Measurements from ENCODE around the gene SUFU. TPM values are rescaled to one million over a fixed set of nuclear protein-coding genes. Genes with fewer than 3 reads are reported as not detected.

SUFU gene
- total RNA-seq, 1 experiment from 2014 or later, result 10.6 TPM

DNA sequence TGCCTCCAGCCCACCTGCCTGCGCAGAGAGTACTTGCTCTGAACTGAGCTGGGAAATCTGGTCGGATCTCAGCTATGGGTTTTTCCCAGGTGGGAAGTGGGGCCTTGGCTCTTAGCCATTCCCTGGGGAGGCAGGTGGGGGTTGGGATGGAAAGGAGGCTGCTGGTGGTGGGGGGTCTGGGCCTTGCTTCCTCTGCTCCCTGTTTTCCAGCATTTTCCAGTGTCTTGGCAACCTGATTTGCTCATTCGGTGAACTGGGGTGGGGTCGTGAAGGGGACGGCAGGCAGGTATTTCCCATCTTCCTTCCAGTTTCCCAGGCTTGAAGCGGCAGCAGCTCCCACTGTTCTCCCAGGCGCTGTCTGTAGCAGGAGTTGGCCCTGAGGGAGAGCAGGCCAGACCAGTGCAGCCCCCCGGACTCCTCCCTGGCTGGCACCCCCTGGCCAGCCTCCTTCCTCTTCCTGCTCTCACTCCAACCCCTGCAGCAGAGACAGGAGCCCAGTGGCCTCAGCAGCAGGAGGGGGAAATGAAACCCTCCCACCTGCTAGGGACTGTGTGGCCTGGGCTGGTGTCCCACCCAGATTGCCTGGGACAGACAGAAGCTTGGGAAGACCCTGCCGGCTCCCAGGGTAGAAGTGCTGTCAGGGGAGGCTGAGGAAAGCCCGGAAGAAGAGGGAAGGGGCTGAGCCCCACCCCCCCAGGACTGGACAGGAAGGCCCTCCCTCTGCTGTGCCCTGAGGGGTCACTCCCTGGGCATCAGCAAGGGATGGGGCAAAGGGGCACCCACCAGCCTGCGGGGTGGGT is 147.1 kb downstream of the SUFU start:
- no peak overlapping the region for H3K4me3 ChIP-seq (ENCODE audit: low read depth, low read length)
- intact Hi-C loops (cut with micrococcal nuclease; ENCODE audit: unreplicated experiment), result no loop called here
- Mint-ChIP-seq H3K27ac (ENCODE audit: unreplicated experiment) (no peak overlapping the region), H3K4me3 (ENCODE audit: unreplicated experiment) (no peak overlapping the region), H3K36me3 (ENCODE audit: insufficient read depth, unreplicated experiment) (peaks cover 6% of the 10 kb centered on the region), H3K4me1 (ENCODE audit: low read depth, unreplicated experiment) (peaks cover 11% of the 10 kb centered on the region), H3K27me3 (ENCODE audit: insufficient read depth, unreplicated experiment) (no peaks in the 10 kb centered on the region), H3K9me3 (ENCODE audit: unreplicated experiment) (no peaks in the 10 kb centered on the region)
- H3K9me3 ChIP-seq, result no peaks in the 10 kb centered on the region
- H3K36me3 ChIP-seq (ENCODE audit: control insufficient read depth, insufficient read depth, low read length), result peaks cover 3% of the 10 kb centered on the region
- TF ChIP-seq, protein P1, sequence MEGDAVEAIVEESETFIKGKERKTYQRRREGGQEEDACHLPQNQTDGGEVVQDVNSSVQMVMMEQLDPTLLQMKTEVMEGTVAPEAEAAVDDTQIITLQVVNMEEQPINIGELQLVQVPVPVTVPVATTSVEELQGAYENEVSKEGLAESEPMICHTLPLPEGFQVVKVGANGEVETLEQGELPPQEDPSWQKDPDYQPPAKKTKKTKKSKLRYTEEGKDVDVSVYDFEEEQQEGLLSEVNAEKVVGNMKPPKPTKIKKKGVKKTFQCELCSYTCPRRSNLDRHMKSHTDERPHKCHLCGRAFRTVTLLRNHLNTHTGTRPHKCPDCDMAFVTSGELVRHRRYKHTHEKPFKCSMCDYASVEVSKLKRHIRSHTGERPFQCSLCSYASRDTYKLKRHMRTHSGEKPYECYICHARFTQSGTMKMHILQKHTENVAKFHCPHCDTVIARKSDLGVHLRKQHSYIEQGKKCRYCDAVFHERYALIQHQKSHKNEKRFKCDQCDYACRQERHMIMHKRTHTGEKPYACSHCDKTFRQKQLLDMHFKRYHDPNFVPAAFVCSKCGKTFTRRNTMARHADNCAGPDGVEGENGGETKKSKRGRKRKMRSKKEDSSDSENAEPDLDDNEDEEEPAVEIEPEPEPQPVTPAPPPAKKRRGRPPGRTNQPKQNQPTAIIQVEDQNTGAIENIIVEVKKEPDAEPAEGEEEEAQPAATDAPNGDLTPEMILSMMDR (IDR thresholded peaks at IDR 0.05; ENCODE audit: insufficient read depth in 1 of 2, low read depth in 1 of 2, low read length in 1 of 2, severe bottlenecking in 1 of 2, unreplicated experiment in 1 of 2), result no peak
- no TSS peak for BruUV-seq (replicated peaks)
- ChIA-PET CTCF (no interaction called here), POLR2A (no interaction called here)
- peaks cover 11% of the 10 kb centered on the region for H3K4me1 ChIP-seq
- no peaks in the 10 kb centered on the region for H3K27me3 ChIP-seq (replicated peaks; ENCODE audit: control insufficient read depth, insufficient read depth, low read length)
- no peak for DNase-seq

DNA sequence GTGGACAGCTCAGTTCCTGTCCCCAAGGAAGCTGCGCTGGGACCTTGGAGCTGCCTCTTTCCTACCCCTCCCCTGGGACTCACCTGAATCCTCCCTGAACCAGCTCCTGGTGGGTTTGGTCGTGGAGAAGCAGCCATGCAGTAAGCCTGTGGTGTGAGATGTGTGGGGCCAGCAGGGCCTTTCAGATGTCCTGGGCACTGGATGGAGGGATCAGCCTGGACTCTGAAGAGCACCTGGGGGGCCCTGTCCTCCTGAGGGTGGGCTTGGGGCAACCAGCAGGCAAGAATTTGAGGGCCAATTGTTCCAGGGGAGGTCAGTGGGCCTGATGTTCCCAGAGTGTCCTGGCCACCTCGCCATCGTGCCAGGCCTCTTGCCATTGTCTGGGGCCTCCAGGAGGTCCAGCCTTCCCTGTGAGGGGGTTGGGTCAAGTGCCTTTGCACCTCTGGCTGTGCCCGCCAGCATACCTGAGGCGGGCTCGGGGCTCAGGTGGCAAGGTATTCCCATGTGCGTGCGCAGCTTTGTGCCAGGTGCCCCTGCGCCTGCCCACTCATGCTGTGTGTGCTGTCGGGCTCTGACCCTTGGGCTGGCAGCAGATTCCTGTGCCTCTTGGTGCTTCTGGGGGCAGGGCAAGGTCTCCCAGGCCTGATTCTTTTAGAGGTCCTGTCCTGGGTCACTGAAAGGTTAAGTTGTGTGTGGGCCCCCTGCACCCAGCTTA is 147.8 kb downstream of the SUFU start:
- Histone ChIP-seq H3K9me3 (no peaks in the 10 kb centered on the region), H3K4me3 (ENCODE audit: low read depth, low read length) (no peak overlapping the region), H3K27me3 (replicated peaks; ENCODE audit: control insufficient read depth, insufficient read depth, low read length) (no peaks in the 10 kb centered on the region), H3K36me3 (ENCODE audit: control insufficient read depth, insufficient read depth, low read length) (peaks cover 5% of the 10 kb centered on the region), H3K4me1 (peaks cover 4% of the 10 kb centered on the region; the same call in 1 of the 2 replicates)
- intact Hi-C loops (cut with micrococcal nuclease; ENCODE audit: unreplicated experiment), result no loop called here
- peaks cover 6% of the 10 kb centered on the region for H3K36me3 Mint-ChIP-seq (ENCODE audit: insufficient read depth, unreplicated experiment)
- no peak overlapping the region for H3K4me3 Mint-ChIP-seq (ENCODE audit: unreplicated experiment)
- BruUV-seq (replicated peaks), result no TSS peak
- no peaks in the 10 kb centered on the region for H3K27me3 Mint-ChIP-seq (ENCODE audit: insufficient read depth, unreplicated experiment)
- H3K9me3 Mint-ChIP-seq (ENCODE audit: unreplicated experiment), result no peaks in the 10 kb centered on the region
- TF ChIP-seq, protein P1 (IDR thresholded peaks at IDR 0.05; ENCODE audit: insufficient read depth in 1 of 2, low read depth in 1 of 2, low read length in 1 of 2, severe bottlenecking in 1 of 2, unreplicated experiment in 1 of 2), result no peak
- CTCF ChIA-PET, result no interaction called here
- POLR2A ChIA-PET, result no interaction called here
- H3K4me1 Mint-ChIP-seq (ENCODE audit: low read depth, unreplicated experiment), result peaks cover 4% of the 10 kb centered on the region
- no peak for DNase-seq
- H3K27ac Mint-ChIP-seq (ENCODE audit: unreplicated experiment), result no peak overlapping the region

DNA sequence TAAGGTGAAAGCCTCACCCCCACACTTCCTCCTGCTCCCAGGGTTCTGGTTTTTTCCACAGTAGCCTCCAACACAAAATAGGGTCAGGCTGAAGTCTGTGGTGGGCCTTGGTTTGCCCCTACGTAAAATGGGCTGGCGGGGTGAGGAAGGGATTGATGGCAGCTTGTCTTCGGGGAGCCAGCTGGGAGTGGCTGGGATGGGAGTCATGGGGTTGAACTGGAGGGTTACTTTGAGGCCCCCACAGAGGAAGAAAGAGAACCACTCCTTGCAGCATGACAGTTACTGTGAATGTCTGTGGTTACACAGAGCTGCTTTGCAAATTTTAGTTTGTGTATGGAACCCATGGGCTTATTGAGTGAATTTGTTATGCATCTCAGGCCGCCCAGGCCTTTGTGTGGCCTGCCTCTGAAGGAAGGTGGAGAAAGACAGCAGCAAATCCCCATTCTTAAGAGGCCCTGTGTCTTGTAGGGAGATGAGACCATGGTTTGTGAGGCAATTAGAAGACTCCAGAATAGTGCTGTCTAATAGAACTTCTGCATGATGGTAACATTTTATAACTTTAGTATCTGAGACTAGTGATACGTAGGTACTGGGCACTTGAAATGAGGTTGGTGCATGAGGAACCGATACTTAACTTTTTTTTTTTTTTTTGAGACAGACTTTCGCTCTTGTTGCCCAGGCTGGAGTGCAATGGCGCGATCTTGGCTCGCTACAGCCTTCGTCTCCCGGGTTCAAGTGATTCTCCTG is 148.6 kb downstream of the SUFU start:
- H3K9me3 ChIP-seq, result no peaks in the 10 kb centered on the region
- no TSS peak for BruUV-seq (replicated peaks)
- Mint-ChIP-seq H3K9me3 (ENCODE audit: unreplicated experiment) (no peaks in the 10 kb centered on the region), H3K4me3 (ENCODE audit: unreplicated experiment) (no peak overlapping the region), H3K4me1 (ENCODE audit: low read depth, unreplicated experiment) (no peaks in the 10 kb centered on the region), H3K27me3 (ENCODE audit: insufficient read depth, unreplicated experiment) (no peaks in the 10 kb centered on the region), H3K27ac (ENCODE audit: unreplicated experiment) (no peak overlapping the region), H3K36me3 (ENCODE audit: insufficient read depth, unreplicated experiment) (peaks cover 6% of the 10 kb centered on the region)
- intact Hi-C loops (cut with micrococcal nuclease; ENCODE audit: unreplicated experiment), result no loop called here
- H3K4me1 ChIP-seq, result no peaks in the 10 kb centered on the region
- no peak overlapping the region for H3K4me3 ChIP-seq (ENCODE audit: low read depth, low read length)
- TF ChIP-seq, protein P1 (IDR thresholded peaks at IDR 0.05; ENCODE audit: insufficient read depth in 1 of 2, low read depth in 1 of 2, low read length in 1 of 2, severe bottlenecking in 1 of 2, unreplicated experiment in 1 of 2), result no peak
- DNase-seq, result no peak
- ChIA-PET POLR2A (no interaction called here), CTCF (no interaction called here)
- peaks cover 5% of the 10 kb centered on the region for H3K36me3 ChIP-seq (ENCODE audit: control insufficient read depth, insufficient read depth, low read length)
- H3K27me3 ChIP-seq (replicated peaks; ENCODE audit: control insufficient read depth, insufficient read depth, low read length), result no peaks in the 10 kb centered on the region
